Measurements from ENCODE around the gene THAP5.

Gene THAP5

DNA sequence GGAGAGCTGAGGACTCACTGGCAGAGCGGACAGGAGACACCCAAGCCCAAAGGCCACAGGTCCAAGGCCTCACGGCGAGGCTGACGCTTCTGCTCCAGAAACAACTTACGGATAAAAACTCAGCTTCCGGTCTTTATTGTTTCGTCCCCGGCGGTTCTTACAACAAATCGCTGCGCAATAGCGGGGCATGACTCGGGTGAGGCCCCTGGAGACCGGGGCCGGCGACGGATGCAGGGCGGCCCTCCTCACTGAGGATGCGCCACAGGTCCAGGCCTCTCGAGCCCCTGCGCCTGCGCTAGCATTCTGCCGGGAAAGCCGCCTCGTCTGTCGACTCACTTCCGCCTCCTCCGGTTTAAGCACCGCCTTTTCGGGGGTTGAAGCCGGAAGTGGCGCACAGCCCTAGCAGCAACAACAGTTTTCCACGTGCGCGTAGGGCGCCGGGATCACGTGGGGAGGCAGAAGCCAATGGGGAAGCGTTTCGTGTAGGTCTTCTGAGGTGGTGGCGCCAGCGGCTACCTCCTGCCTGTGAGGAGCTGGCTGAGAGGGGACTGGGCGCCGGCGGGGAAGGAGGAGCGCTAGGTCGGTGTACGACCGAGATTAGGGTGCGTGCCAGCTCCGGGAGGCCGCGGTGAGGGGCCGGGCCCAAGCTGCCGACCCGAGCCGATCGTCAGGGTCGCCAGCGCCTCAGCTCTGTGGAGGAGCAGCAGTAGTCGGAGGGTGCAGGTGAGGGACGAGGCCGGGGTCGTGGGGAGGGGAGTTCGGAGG is at the start of gene THAP5, which contains the start of gene DNAJB9:
Gene THAP5 (minus strand): TSS at position 326 of the 765 bp plus-strand sequence. CDS start 137 bp downstream, at position 189.
Gene DNAJB9 (plus strand): TSS at position 494 of the 765 bp plus-strand sequence. CDS start 1,853 bp downstream, outside the sequence.
- Mint-ChIP-seq H3K27me3 (peaks cover 2% of the 10 kb centered on the region), H3K4me3 (peak within 1 kb of the TSS; percentile 98), H3K4me1 (peaks cover 62% of the 10 kb centered on the region), H3K27ac (peak within 1 kb of the TSS; percentile 99), H3K9me3 (peaks cover 6% of the 10 kb centered on the region), H3K36me3 (ENCODE audit: low read depth) (peaks cover 53% of the 10 kb centered on the region)
- peak; percentile 98 for DNase-seq
- peak; percentile 94 for ATAC-seq

- Mint-ChIP-seq H3K9me3 (no peaks in the 10 kb centered on the region), H3K27ac (no peak overlapping the region), H3K27me3 (no peaks in the 10 kb centered on the region), H3K4me1 (no peaks in the 10 kb centered on the region), H3K4me3 (no peak overlapping the region), H3K36me3 (ENCODE audit: low read depth) (no peaks in the 10 kb centered on the region)
- ATAC-seq = no peak
- no peak for DNase-seq
These were observed 48.5 kb upstream of the THAP5 start for GRCh38 chr7:108618056-108618455.

DNA sequence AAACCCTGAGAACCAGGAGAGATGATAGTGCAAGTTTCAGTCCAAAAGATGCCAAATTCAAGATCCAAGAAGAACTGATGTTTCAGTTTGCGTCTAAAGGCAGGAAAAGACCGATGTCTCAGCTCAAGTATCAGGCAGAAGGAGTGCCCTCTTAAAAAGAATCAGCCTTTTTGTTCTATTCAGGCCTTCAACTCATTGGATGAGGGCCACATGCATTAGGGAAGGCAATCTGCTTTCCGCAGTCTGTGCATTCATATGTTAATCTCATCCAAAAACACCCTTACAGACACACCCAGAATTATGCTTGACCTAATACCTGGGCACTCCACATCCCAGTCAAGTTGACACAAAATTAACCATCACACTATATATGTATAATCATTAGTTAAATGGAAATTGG is 45.4 kb upstream of the THAP5 start:
- Mint-ChIP-seq H3K4me3 (no peak overlapping the region), H3K4me1 (no peaks in the 10 kb centered on the region), H3K27ac (no peak overlapping the region), H3K9me3 (no peaks in the 10 kb centered on the region), H3K36me3 (ENCODE audit: low read depth) (no peaks in the 10 kb centered on the region), H3K27me3 (no peaks in the 10 kb centered on the region)
- ATAC-seq = no peak
- DNase-seq = no peak

DNA sequence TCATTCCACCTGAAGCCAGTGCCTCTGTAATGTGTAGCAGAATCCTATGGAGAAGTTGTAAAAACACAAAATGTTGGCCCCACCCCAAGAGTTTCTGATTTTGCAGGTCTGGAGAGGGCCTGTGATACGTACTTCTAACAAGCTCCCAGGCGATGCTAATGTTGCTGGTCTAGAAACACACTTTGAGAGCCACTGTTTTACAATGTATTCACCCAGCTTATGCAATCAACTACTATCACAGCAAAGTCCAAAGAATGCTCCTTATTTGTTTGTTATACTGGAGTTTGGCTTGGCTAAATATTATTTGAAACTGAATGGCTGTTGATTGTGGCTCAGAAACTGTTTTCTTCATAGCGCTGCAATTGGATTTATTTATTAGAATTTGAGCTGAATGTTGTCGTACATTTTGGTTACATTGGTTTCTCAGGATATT is 44.5 kb upstream of the THAP5 start:
- DNase-seq (no peak), ATAC-seq (no peak)
- Mint-ChIP-seq H3K4me3 (no peak overlapping the region), H3K9me3 (no peaks in the 10 kb centered on the region), H3K27ac (no peak overlapping the region), H3K36me3 (ENCODE audit: low read depth) (no peaks in the 10 kb centered on the region), H3K27me3 (no peaks in the 10 kb centered on the region), H3K4me1 (no peaks in the 10 kb centered on the region)

- Mint-ChIP-seq H3K27ac (no peak overlapping the region), H3K9me3 (no peaks in the 10 kb centered on the region), H3K27me3 (no peaks in the 10 kb centered on the region), H3K4me3 (no peak overlapping the region), H3K4me1 (no peaks in the 10 kb centered on the region), H3K36me3 (ENCODE audit: low read depth) (no peaks in the 10 kb centered on the region)
- ATAC-seq (peak; percentile 40), DNase-seq (no peak)
These were observed 43.8 kb upstream of the THAP5 start for GRCh38 chr7:108613147-108613948.

GRCh38 chr7:108611268-108611667 is 41.8 kb upstream of the THAP5 start:
- no peaks in the 10 kb centered on the region for H3K36me3 Mint-ChIP-seq (ENCODE audit: low read depth)
- ATAC-seq = no peak
- DNase-seq = no peak
- no peak overlapping the region for H3K27ac Mint-ChIP-seq
- H3K9me3 Mint-ChIP-seq = no peaks in the 10 kb centered on the region
- no peaks in the 10 kb centered on the region for H3K4me1 Mint-ChIP-seq
- H3K27me3 Mint-ChIP-seq = no peaks in the 10 kb centered on the region
- no peak overlapping the region for H3K4me3 Mint-ChIP-seq

- Mint-ChIP-seq H3K9me3 (no peaks in the 10 kb centered on the region), H3K27me3 (no peaks in the 10 kb centered on the region), H3K36me3 (ENCODE audit: low read depth) (no peaks in the 10 kb centered on the region), H3K4me3 (no peak overlapping the region), H3K27ac (no peak overlapping the region), H3K4me1 (peaks cover 6% of the 10 kb centered on the region)
- ATAC-seq = no peak
- DNase-seq = no peak
These were observed 40.1 kb upstream of the THAP5 start for GRCh38 chr7:108609643-108610042.

DNA sequence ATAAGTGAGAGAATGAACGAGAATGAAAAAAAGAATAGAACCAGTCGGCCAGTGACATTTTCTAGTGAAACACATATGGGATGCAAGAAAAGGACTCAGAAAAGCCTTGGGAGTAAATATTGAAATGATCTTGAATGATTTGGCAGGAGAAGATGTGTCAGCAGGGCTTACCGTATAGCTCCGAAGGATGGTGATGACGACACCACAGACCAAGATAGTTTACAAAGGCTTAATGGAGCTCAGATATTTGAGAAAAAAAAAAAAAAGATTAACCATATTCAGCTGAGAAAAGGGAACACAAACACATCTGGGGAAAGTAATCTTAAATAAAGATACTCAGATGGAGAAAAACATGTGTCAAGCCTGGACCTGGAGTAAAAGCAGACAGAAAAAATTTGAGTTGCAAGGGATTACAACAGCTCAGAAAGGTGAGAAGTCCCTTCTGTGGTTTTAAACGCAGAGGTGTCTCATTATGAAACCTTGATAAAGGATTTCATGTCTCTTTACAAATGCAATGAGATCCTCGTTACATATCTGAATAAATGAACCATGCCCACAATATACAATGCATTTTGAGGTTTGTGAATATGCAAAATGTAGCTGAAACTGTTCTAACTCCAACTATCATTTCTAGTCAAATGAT is 36.2 kb upstream of the THAP5 start:
- DNase-seq (no peak), ATAC-seq (peak; percentile 46)
- no peaks in the 10 kb centered on the region for H3K9me3 Mint-ChIP-seq
- H3K36me3 Mint-ChIP-seq (ENCODE audit: low read depth) = no peaks in the 10 kb centered on the region
- no peak overlapping the region for H3K4me3 Mint-ChIP-seq
- H3K4me1 Mint-ChIP-seq = peaks cover 6% of the 10 kb centered on the region
- H3K27ac Mint-ChIP-seq = no peak overlapping the region
- peaks cover 4% of the 10 kb centered on the region for H3K27me3 Mint-ChIP-seq

- ATAC-seq (no peak), DNase-seq (no peak)
- H3K4me1 Mint-ChIP-seq = peaks cover 6% of the 10 kb centered on the region
- H3K27ac Mint-ChIP-seq = no peak overlapping the region
- H3K36me3 Mint-ChIP-seq (ENCODE audit: low read depth) = no peaks in the 10 kb centered on the region
- peaks cover 8% of the 10 kb centered on the region for H3K27me3 Mint-ChIP-seq
- no peaks in the 10 kb centered on the region for H3K9me3 Mint-ChIP-seq
- no peak overlapping the region for H3K4me3 Mint-ChIP-seq
These were observed 35.0 kb upstream of the THAP5 start for GRCh38 chr7:108604307-108605077.

GRCh38 chr7:108603656-108604306 is 34.3 kb upstream of the THAP5 start:
- ATAC-seq = no peak
- no peak for DNase-seq
- peaks cover 8% of the 10 kb centered on the region for H3K27me3 Mint-ChIP-seq
- no peaks in the 10 kb centered on the region for H3K9me3 Mint-ChIP-seq
- H3K36me3 Mint-ChIP-seq (ENCODE audit: low read depth) = no peaks in the 10 kb centered on the region
- no peak overlapping the region for H3K27ac Mint-ChIP-seq
- no peak overlapping the region for H3K4me3 Mint-ChIP-seq
- H3K4me1 Mint-ChIP-seq = peaks cover 6% of the 10 kb centered on the region

DNA sequence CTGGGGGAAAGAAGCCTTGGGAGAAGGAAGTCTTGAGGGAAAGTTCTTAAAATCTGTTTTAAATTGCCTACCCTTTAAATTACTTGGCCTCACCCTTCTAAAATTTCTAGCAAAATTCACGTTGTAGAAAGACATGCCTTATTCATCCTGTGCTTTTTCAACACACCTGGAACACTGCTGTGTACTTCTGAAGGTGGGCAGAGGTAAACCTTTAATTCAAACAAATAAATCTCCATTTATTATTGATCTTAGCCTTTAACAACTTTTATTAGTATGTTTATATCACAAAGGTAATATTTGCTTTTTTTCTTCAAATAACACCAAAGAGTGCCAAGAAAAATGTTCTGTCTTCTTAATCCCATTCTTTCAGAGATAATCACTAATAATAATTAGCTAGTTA is 30.9 kb upstream of the THAP5 start:
- H3K4me1 Mint-ChIP-seq = peaks cover under 1% of the 10 kb centered on the region
- no peak overlapping the region for H3K4me3 Mint-ChIP-seq
- no peaks in the 10 kb centered on the region for H3K9me3 Mint-ChIP-seq
- DNase-seq (no peak), ATAC-seq (no peak)
- peaks cover 10% of the 10 kb centered on the region for H3K27me3 Mint-ChIP-seq
- H3K36me3 Mint-ChIP-seq (ENCODE audit: low read depth) = no peaks in the 10 kb centered on the region
- H3K27ac Mint-ChIP-seq = no peak overlapping the region

DNA sequence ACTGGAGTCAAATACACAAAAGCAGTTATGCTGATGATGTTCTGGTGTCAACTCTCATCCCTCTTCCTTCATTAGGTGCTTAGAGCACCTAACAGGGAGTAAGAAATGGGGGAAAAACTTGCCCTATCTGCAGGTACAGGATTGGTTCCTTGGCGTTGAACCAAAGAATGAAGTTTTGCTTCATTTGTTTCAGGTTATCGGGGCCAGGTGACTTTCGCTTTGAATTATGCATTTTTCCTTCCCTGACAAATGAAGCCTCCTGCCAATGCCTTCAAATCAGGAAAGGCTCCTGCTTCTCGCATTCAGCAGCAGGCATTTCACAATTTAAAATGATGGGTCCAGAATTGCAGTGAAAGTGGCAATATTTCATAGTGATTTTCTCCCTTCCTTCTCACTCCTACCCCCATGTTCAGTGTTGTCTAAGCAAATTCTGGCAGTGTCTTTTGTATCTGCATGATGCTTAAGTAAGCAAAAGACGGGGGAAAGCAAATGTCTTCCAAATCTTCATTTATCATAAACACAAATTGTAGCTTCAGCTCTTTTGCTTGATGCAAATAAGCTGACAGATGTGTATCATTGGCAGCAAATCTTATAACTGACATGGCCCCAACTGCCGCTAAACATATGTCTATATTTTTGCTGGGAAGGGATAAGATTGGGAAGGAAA is 29.5 kb upstream of the THAP5 start:
- no peaks in the 10 kb centered on the region for H3K4me1 Mint-ChIP-seq
- no peaks in the 10 kb centered on the region for H3K9me3 Mint-ChIP-seq
- no peak overlapping the region for H3K4me3 Mint-ChIP-seq
- no peaks in the 10 kb centered on the region for H3K36me3 Mint-ChIP-seq (ENCODE audit: low read depth)
- DNase-seq (no peak), ATAC-seq (no peak)
- no peak overlapping the region for H3K27ac Mint-ChIP-seq
- peaks cover 10% of the 10 kb centered on the region for H3K27me3 Mint-ChIP-seq

- no peaks in the 10 kb centered on the region for H3K4me1 Mint-ChIP-seq
These were observed 28.6 kb upstream of the THAP5 start for GRCh38 chr7:108598153-108598552.

More at GRCh38 chr7:108598153-108598552, 28.6 kb upstream of the THAP5 start:
- H3K36me3 Mint-ChIP-seq (ENCODE audit: low read depth) = no peaks in the 10 kb centered on the region
- no peaks in the 10 kb centered on the region for H3K9me3 Mint-ChIP-seq
- no peak overlapping the region for H3K4me3 Mint-ChIP-seq
- peaks cover 10% of the 10 kb centered on the region for H3K27me3 Mint-ChIP-seq
- no peak for ATAC-seq
- H3K27ac Mint-ChIP-seq = no peak overlapping the region
- no peak for DNase-seq

Measured in activated naive CD8-positive, alpha-beta T cell treated with anti-CD3 and anti-CD28 coated beads, Interleukin-2, amount 50 U/mL, for 24 hours (primary cell).